ENCODE data around the gene ARHGAP22.

- TF ChIP-seq CTCF (conservative IDR thresholded peaks at IDR 0.05; ENCODE audit: low read length) (no peak), EZH2phosphoT487 (IDR thresholded peaks at IDR 0.05; ENCODE audit: borderline replicate concordance, low read depth, low read length) (no peak)
Observed at GRCh38 chr10:48469516-48470020, 135.3 kb downstream of the ARHGAP22 start.

All from OCI-LY7 (cell line).